ENCODE results near the gene SRGN.

DNA sequence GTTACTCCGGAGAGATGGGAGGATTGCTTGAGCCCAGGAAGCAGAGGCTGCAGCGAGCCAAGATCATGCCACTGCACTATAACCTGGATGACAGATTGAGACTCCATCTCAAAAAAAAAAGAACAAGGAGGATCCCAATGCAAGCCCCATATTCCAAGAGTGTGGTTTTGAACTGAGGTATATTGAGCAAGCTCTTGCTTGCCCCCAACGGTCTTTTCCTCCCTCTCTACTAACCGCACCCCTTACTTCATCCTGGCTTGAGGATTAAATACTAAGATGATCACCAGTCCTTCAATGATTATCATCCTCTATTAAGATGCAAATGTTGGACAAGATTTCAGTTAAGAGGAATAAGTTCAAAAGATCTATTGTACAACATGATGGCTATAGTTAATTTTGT, 12.5 kb upstream of the SRGN start:
- TF ChIP-seq, protein P1, sequence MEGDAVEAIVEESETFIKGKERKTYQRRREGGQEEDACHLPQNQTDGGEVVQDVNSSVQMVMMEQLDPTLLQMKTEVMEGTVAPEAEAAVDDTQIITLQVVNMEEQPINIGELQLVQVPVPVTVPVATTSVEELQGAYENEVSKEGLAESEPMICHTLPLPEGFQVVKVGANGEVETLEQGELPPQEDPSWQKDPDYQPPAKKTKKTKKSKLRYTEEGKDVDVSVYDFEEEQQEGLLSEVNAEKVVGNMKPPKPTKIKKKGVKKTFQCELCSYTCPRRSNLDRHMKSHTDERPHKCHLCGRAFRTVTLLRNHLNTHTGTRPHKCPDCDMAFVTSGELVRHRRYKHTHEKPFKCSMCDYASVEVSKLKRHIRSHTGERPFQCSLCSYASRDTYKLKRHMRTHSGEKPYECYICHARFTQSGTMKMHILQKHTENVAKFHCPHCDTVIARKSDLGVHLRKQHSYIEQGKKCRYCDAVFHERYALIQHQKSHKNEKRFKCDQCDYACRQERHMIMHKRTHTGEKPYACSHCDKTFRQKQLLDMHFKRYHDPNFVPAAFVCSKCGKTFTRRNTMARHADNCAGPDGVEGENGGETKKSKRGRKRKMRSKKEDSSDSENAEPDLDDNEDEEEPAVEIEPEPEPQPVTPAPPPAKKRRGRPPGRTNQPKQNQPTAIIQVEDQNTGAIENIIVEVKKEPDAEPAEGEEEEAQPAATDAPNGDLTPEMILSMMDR (conservative IDR thresholded peaks at IDR 0.05), result no peak
- TF ChIP-seq ZFX (IDR thresholded peaks at IDR 0.05), result no peak

Data from C4-2B (cell line).